ENCODE data around the gene PLIN4.

- TF ChIP-seq POLR2A (IDR thresholded peaks at IDR 0.05) (no peak), CTCF (IDR thresholded peaks at IDR 0.05) (no peak)
These were observed 25.8 kb downstream of the PLIN4 start for GRCh38 chr19:4492337-4493103.
